Astrocyte (in vitro differentiated cells and primary cell): Measurements from ENCODE around the gene PAPPA2. TPM values are rescaled to one million over a fixed set of nuclear protein-coding genes. Genes with fewer than 3 reads are reported as not detected.

Source experiments
- DNase-seq: peaks from one replicate; pipeline ENCODE4 v3.0.0-alpha.2; 2010; ENCODE audit warnings: low read depth
- FAIRE-seq: peaks from 2 replicates; lab custom pipeline; 2011; peaks lifted over from hg19 to GRCh38; lab: Jason Lieb, UNC
- H2AFZ ChIP-seq: 2 replicates; pipeline ENCODE4 v1.6.0; 2012; ENCODE audit warnings: low read depth, low read length, inconsistent platforms
- H3K27ac ChIP-seq: 2 replicates; pipeline ENCODE4 v1.5.1; 2011; ENCODE audit warnings: low read depth, low read length, inconsistent platforms
- H3K27me3 ChIP-seq: 2 replicates; pipeline ENCODE4 v1.6.0; 2011; ENCODE audit warnings: low read length, inconsistent platforms; ENCODE audit not compliant: insufficient read depth
- H3K36me3 ChIP-seq: 2 replicates; pipeline ENCODE4 v1.5.1; 2011; ENCODE audit warnings: low read length, inconsistent platforms; ENCODE audit not compliant: insufficient read depth
- H3K4me1 ChIP-seq: 2 replicates; pipeline ENCODE4 v1.5.1; 2011; ENCODE audit warnings: low read length, inconsistent platforms; ENCODE audit not compliant: insufficient read depth
- H3K4me2 ChIP-seq: 2 replicates; pipeline ENCODE4 v1.6.0; 2012; ENCODE audit warnings: low read length, inconsistent platforms
- H3K4me3 ChIP-seq: 2 replicates; pipeline ENCODE4 v1.5.1; 2011; ENCODE audit warnings: low read depth, mild to moderate bottlenecking, low read length, inconsistent platforms; ENCODE audit not compliant: insufficient read depth
- H3K79me2 ChIP-seq: 2 replicates; pipeline ENCODE4 v1.6.0; 2012; ENCODE audit warnings: mild to moderate bottlenecking, low read length, inconsistent platforms; ENCODE audit not compliant: insufficient read depth
- H3K9ac ChIP-seq: 2 replicates; pipeline ENCODE4 v1.6.0; 2012; ENCODE audit warnings: mild to moderate bottlenecking, low read length, inconsistent platforms
- H3K9me3 ChIP-seq: 2 replicates; pipeline ENCODE4 v1.5.1; 2012; ENCODE audit warnings: low read depth, mild to moderate bottlenecking, low read length, inconsistent platforms; ENCODE audit not compliant: insufficient read depth
- H4K20me1 ChIP-seq: 2 replicates; pipeline ENCODE4 v1.6.0; 2012; ENCODE audit warnings: low read length, inconsistent platforms; ENCODE audit not compliant: insufficient read depth
- H3K27ac Mint-ChIP-seq: one replicate; pipeline ENCODE4 v1.8.0; 2021; ENCODE audit warnings: mild to moderate bottlenecking, mixed read lengths; ENCODE audit not compliant: unreplicated experiment
- H3K27me3 Mint-ChIP-seq: one replicate; pipeline ENCODE4 v1.8.0; 2021; ENCODE audit warnings: low read depth, mixed read lengths; ENCODE audit not compliant: unreplicated experiment
- H3K36me3 Mint-ChIP-seq: one replicate; pipeline ENCODE4 v1.8.0; 2021; ENCODE audit warnings: low read depth, mixed read lengths; ENCODE audit not compliant: unreplicated experiment
- H3K4me1 Mint-ChIP-seq: one replicate; pipeline ENCODE4 v1.8.0; 2021; ENCODE audit warnings: low read depth, mixed read lengths; ENCODE audit not compliant: unreplicated experiment
- H3K4me3 Mint-ChIP-seq: one replicate; pipeline ENCODE4 v1.8.0; 2021; ENCODE audit warnings: mild to moderate bottlenecking, moderate library complexity, mixed read lengths; ENCODE audit not compliant: unreplicated experiment
- H3K9me3 Mint-ChIP-seq: one replicate; pipeline ENCODE4 v1.8.0; 2021; ENCODE audit warnings: mild to moderate bottlenecking, mixed read lengths; ENCODE audit not compliant: unreplicated experiment
- EZH2 ChIP-seq: IDR thresholded peaks from 2 replicates; pipeline ENCODE4 v1.6.1; 2012; ENCODE audit warnings: mild to moderate bottlenecking, low read length, inconsistent platforms; ENCODE audit not compliant: insufficient read depth
- total RNA-seq: library from RNA; stranded (reverse); gene quantifications from 2 replicates; pipeline ENCODE4 v1.2.1, GENCODE V29; 2021
- TF ChIP-seq, protein P1 (sequence below): IDR thresholded peaks from 2 replicates; pipeline ENCODE4 v1.5.1; 2011; ENCODE audit warnings: low read depth, mild to moderate bottlenecking, inconsistent platforms, low read length, moderate library complexity; ENCODE audit not compliant: insufficient read depth

The PAPPA2 gene
- total RNA-seq, 1 donor from 2014 or later: 19.0 TPM

DNA sequence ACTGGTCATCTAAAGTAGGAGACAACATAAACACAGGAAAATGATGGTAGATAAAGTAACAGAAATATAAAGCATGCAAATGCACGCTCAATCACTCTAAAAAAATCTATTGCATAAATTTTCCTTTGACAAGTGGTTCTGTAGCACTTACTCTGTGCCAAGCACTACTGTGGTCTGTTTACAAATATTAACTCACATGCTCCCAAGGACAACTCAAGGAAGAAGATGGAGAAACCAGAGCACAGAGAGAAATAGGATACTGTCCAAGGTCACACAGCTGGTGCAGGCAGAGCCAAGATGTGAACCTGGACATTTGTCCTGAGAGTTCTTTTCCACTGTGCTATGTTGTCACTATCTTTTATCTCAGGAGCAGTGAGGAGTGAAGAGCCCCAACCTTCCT is 105.2 kb downstream of the PAPPA2 start:
- Mint-ChIP-seq H3K27ac (no peak overlapping the region), H3K27me3 (peaks cover 10% of the 10 kb centered on the region), H3K4me1 (peaks cover 17% of the 10 kb centered on the region), H3K4me3 (no peak overlapping the region), H3K36me3 (no peaks in the 10 kb centered on the region), H3K9me3 (no peaks in the 10 kb centered on the region)
- H4K20me1 ChIP-seq: no peaks in the 10 kb centered on the region
- no peak for FAIRE-seq
- no peaks in the 10 kb centered on the region for H3K79me2 ChIP-seq
- no peak overlapping the region for H3K9ac ChIP-seq
- no peak for TF ChIP-seq EZH2
- TF ChIP-seq, protein P1, sequence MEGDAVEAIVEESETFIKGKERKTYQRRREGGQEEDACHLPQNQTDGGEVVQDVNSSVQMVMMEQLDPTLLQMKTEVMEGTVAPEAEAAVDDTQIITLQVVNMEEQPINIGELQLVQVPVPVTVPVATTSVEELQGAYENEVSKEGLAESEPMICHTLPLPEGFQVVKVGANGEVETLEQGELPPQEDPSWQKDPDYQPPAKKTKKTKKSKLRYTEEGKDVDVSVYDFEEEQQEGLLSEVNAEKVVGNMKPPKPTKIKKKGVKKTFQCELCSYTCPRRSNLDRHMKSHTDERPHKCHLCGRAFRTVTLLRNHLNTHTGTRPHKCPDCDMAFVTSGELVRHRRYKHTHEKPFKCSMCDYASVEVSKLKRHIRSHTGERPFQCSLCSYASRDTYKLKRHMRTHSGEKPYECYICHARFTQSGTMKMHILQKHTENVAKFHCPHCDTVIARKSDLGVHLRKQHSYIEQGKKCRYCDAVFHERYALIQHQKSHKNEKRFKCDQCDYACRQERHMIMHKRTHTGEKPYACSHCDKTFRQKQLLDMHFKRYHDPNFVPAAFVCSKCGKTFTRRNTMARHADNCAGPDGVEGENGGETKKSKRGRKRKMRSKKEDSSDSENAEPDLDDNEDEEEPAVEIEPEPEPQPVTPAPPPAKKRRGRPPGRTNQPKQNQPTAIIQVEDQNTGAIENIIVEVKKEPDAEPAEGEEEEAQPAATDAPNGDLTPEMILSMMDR: no peak
- H3K4me1 ChIP-seq: no peaks in the 10 kb centered on the region
- no peak overlapping the region for H3K27ac ChIP-seq
- no peak overlapping the region for H2AFZ ChIP-seq
- H3K27me3 ChIP-seq: no peaks in the 10 kb centered on the region
- no peak overlapping the region for H3K4me2 ChIP-seq
- no peak overlapping the region for H3K4me3 ChIP-seq
- no peaks in the 10 kb centered on the region for H3K36me3 ChIP-seq
- no peaks in the 10 kb centered on the region for H3K9me3 ChIP-seq
- no peak for DNase-seq

DNA sequence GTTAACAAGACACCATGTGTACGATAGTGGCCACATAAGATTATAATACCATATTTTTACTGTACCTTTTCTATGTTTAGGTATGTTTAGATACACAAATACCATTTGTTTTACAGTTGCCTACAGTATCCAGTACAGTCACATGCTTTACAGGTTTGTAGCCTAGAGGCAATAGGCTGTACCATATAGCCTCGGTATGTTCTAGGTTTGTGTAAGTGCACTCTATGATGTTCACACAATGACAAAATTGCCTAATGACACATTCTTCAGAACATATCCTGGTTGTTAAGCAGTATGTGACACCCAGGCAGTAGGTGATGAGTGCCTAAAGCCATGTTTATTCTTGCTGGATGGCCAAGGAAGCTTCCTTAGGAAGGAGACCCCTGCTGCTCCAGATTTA is 111.8 kb downstream of the PAPPA2 start:
- Mint-ChIP-seq H3K27ac (no peak overlapping the region), H3K36me3 (no peaks in the 10 kb centered on the region), H3K27me3 (peaks cover 14% of the 10 kb centered on the region), H3K4me1 (no peaks in the 10 kb centered on the region), H3K4me3 (no peak overlapping the region), H3K9me3 (no peaks in the 10 kb centered on the region)
- Histone ChIP-seq H3K4me1 (no peaks in the 10 kb centered on the region), H3K9ac (no peak overlapping the region), H3K27ac (no peak overlapping the region), H3K36me3 (no peaks in the 10 kb centered on the region), H2AFZ (no peak overlapping the region), H4K20me1 (no peaks in the 10 kb centered on the region), H3K4me2 (no peak overlapping the region), H3K9me3 (no peaks in the 10 kb centered on the region), H3K79me2 (no peaks in the 10 kb centered on the region), H3K4me3 (no peak overlapping the region), H3K27me3 (no peaks in the 10 kb centered on the region)
- FAIRE-seq: no peak
- no peak for DNase-seq
- TF ChIP-seq EZH2: no peak
- TF ChIP-seq, protein P1: no peak

DNA sequence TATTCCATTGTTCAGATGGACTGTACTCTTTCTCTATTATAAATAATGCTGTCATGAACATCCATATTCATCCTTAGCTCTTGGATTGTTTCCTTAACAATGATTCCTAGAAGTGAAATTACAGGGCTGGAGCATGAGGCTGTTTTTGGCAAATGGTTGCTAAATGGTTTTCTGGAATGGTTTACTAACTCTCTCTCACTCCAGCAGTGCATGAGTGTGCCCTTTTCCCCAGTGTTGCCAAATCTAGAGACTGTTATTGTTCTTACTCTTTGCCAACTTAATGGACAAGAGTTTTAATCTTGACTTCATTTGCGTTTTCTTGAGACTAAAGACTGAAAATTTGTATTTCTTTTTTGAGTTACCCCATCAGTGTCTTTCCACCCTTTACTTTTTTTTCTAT is 113.0 kb downstream of the PAPPA2 start:
- DNase-seq (no peak), FAIRE-seq (no peak)
- Mint-ChIP-seq H3K36me3 (no peaks in the 10 kb centered on the region), H3K9me3 (no peaks in the 10 kb centered on the region), H3K4me3 (no peak overlapping the region), H3K27me3 (peaks cover 10% of the 10 kb centered on the region), H3K4me1 (no peaks in the 10 kb centered on the region), H3K27ac (no peak overlapping the region)
- Histone ChIP-seq H3K4me2 (no peak overlapping the region), H4K20me1 (no peaks in the 10 kb centered on the region), H3K4me3 (no peak overlapping the region), H3K9ac (no peak overlapping the region), H3K36me3 (no peaks in the 10 kb centered on the region), H3K27me3 (no peaks in the 10 kb centered on the region), H3K79me2 (no peaks in the 10 kb centered on the region), H3K9me3 (no peaks in the 10 kb centered on the region), H2AFZ (no peak overlapping the region), H3K4me1 (no peaks in the 10 kb centered on the region), H3K27ac (no peak overlapping the region)
- TF ChIP-seq, protein P1: no peak
- TF ChIP-seq EZH2: no peak
